HepG2 (cell line): Measurements from ENCODE around the gene TMEM53. TPM values are rescaled to one million over a fixed set of nuclear protein-coding genes. Genes with fewer than 3 reads are reported as not detected.

Source experiments
- ATAC-seq: fragments of 200-7000 bp; cut with Tn5 transposase; 3 replicates; pipeline ENCODE4 v1.9.1; 2020; ENCODE audit warnings: mild to moderate bottlenecking, moderate library complexity
- BruUV-seq: library from RNA; stranded (reverse); fragments of 400-500 nt; replicated peaks from 2 replicates; lab custom pipeline; 2021; lab: Mats Ljungman, UMichigan
- CTCF ChIA-PET: fragments of 300-600 bp; formaldehyde crosslinking; extraction: SDS; loops from one replicate; lab custom pipeline; 2021; ENCODE audit warnings: low total read pairs, inconsistent platforms, low intra/inter-chr PET ratio; lab: Yijun Ruan, JAX
- POLR2A ChIA-PET: fragments of 350-600 bp; sonication (Branson Sonifier 250); formaldehyde crosslinking; loops from one replicate; lab custom pipeline; 2020; ENCODE audit warnings: antibody characterized with exemption, inconsistent platforms; lab: Yijun Ruan, JAX
- DNase-seq: peaks from one replicate; pipeline ENCODE4 v3.0.0-alpha.2; 2015; ENCODE audit warnings: low spot score
- FAIRE-seq: peaks from 3 replicates; lab custom pipeline; 2011; peaks lifted over from hg19 to GRCh38; lab: Jason Lieb, UNC
- H2AFZ ChIP-seq: one replicate; pipeline ENCODE4 v1.6.1; 2011; ENCODE audit warnings: low read length, inconsistent platforms
- H3K27ac ChIP-seq: fragments of 300-600 bp; 3 replicates; pipeline ENCODE4 v1.8.0; 2011; ENCODE audit warnings: mixed run types, mild to moderate bottlenecking, mixed read lengths, low read length, inconsistent platforms; ENCODE audit not compliant: insufficient read depth; ENCODE audit errors: extremely low read length
- H3K27me3 ChIP-seq, 2 experiments: fragments of 200-600 bp in 1 of 2; 2 replicates in 1 of 2; 3 replicates in 1 of 2; pipeline versions ENCODE4 v1.6.0 to v1.8.0; 2011; ENCODE audit warnings: low read length in 2 of 2, mild to moderate bottlenecking in 2 of 2, moderate library complexity in 2 of 2, inconsistent platforms in 1 of 2; ENCODE audit not compliant: insufficient read depth in 2 of 2, control insufficient read depth in 1 of 2
- H3K36me3 ChIP-seq, 2 experiments: fragments of 200-600 bp in 1 of 2; replicated peaks in 1 of 2; 2 replicates in 1 of 2; 3 replicates in 1 of 2; pipeline versions ENCODE4 v1.5.1 to v1.8.0; 2011; ENCODE audit warnings: low read length in 2 of 2, inconsistent platforms in 1 of 2; ENCODE audit not compliant: insufficient read depth in 2 of 2, control insufficient read depth in 1 of 2
- H3K4me1 ChIP-seq: 2 replicates; pipeline ENCODE4 v1.5.1; 2012; ENCODE audit warnings: low read length, inconsistent platforms; ENCODE audit not compliant: insufficient read depth
- H3K4me2 ChIP-seq: 2 replicates; pipeline ENCODE4 v1.6.0; 2011; ENCODE audit warnings: low read depth, low read length, inconsistent platforms
- H3K4me3 ChIP-seq, 3 experiments: fragments of 200-600 bp in 1 of 3; sonication (generic), shearing (Covaris generic) in 1 of 3; replicated peaks in 1 of 3; 2 replicates each; pipeline ENCODE4 v1.5.1; 2011 to 2016; ENCODE audit warnings: low read length in 3 of 3, inconsistent platforms in 2 of 3, low read depth in 2 of 3, mild to moderate bottlenecking in 2 of 3, control low read depth in 1 of 3, mixed read lengths in 1 of 3; ENCODE audit not compliant: insufficient read depth in 1 of 3
- H3K79me2 ChIP-seq: one replicate; pipeline ENCODE4 v1.6.1; 2011; ENCODE audit warnings: low read length, inconsistent platforms; ENCODE audit not compliant: insufficient read depth
- H3K9ac ChIP-seq: 2 replicates; pipeline ENCODE4 v1.6.0; 2011; ENCODE audit warnings: mild to moderate bottlenecking, low read depth, low read length, inconsistent platforms; ENCODE audit not compliant: insufficient read depth
- H3K9me3 ChIP-seq: 2 replicates; pipeline ENCODE4 v1.5.1; 2012; ENCODE audit warnings: mild to moderate bottlenecking, low read length
- H4K20me1 ChIP-seq: 2 replicates; pipeline ENCODE4 v1.6.0; 2011; ENCODE audit warnings: inconsistent platforms, mild to moderate bottlenecking, low read length, moderate library complexity; ENCODE audit not compliant: insufficient read depth
- FOSL2 ChIP-seq: sonication (generic); formaldehyde crosslinking; IDR thresholded peaks from 2 replicates; pipeline ENCODE4 v1.4.0; 2020; ENCODE audit warnings: missing genetic modification reagents
- IKZF4 ChIP-seq: sonication (generic); formaldehyde crosslinking; IDR thresholded peaks from 2 replicates; pipeline ENCODE4 v1.5.1; 2020; ENCODE audit warnings: borderline replicate concordance, mild to moderate bottlenecking, low read depth, missing genetic modification reagents; ENCODE audit errors: not compliant biosample characterization
- IRF9 ChIP-seq: sonication (generic); formaldehyde crosslinking; IDR thresholded peaks from 2 replicates; pipeline ENCODE4 v1.8.0; 2022; ENCODE audit warnings: missing genetic modification reagents, mild to moderate bottlenecking, borderline replicate concordance
- JUNB ChIP-seq: sonication (generic); formaldehyde crosslinking; IDR thresholded peaks from 2 replicates; pipeline ENCODE4 v1.8.0; 2022; ENCODE audit warnings: missing genetic modification reagents, mild to moderate bottlenecking, borderline replicate concordance
- MED8 ChIP-seq: sonication (generic); formaldehyde crosslinking; IDR thresholded peaks from 2 replicates; pipeline ENCODE4 v1.8.1; 2023; ENCODE audit warnings: mild to moderate bottlenecking, missing genetic modification reagents; ENCODE audit not compliant: insufficient replicate concordance
- SRF ChIP-seq: IDR thresholded peaks from 2 replicates; pipeline ENCODE4 v1.6.1; 2011; ENCODE audit warnings: mild to moderate bottlenecking, low read depth, low read length, moderate library complexity
- ZFP36L1 ChIP-seq: sonication (generic); formaldehyde crosslinking; IDR thresholded peaks from 2 replicates; pipeline ENCODE4 v1.8.0; 2022; ENCODE audit warnings: mild to moderate bottlenecking, missing genetic modification reagents, moderate library complexity
- ZNF230 ChIP-seq: sonication (generic); formaldehyde crosslinking; IDR thresholded peaks from 2 replicates; pipeline ENCODE4 v1.4.0; 2020; ENCODE audit warnings: mild to moderate bottlenecking, missing genetic modification reagents
- ZNF232 ChIP-seq: sonication (generic); formaldehyde crosslinking; IDR thresholded peaks from 2 replicates; pipeline ENCODE4 v1.4.0; 2020; ENCODE audit warnings: missing genetic modification reagents, borderline replicate concordance
- ZNF30 ChIP-seq: sonication (generic); formaldehyde crosslinking; IDR thresholded peaks from 2 replicates; pipeline ENCODE4 v1.5.0; 2020; ENCODE audit warnings: mild to moderate bottlenecking, missing genetic modification reagents
- ZNF484 ChIP-seq: sonication (generic); formaldehyde crosslinking; IDR thresholded peaks from 2 replicates; pipeline ENCODE4 v1.5.1; 2020; ENCODE audit warnings: mild to moderate bottlenecking, low read depth, missing genetic modification reagents, borderline replicate concordance
- ZNF670 ChIP-seq: sonication (generic); formaldehyde crosslinking; IDR thresholded peaks from 2 replicates; pipeline ENCODE4 v1.8.0; 2022; ENCODE audit warnings: mild to moderate bottlenecking, missing genetic modification reagents, borderline replicate concordance
- ZNF773 ChIP-seq: sonication (generic); formaldehyde crosslinking; IDR thresholded peaks from 2 replicates; pipeline ENCODE4 v1.4.0; 2020; ENCODE audit warnings: missing genetic modification reagents, borderline replicate concordance
- WGBS: methylation state at CpG from one replicate; pipeline ENCODE4 v1.1.6; 2017; ENCODE audit warnings: low lambda C conversion rate; 5-methylcytosine and 5-hydroxymethylcytosine counted together
- in situ Hi-C: cut with HindIII; loops from 2 replicates; pipeline ENCODE4 v1.10.0; 2017; ENCODE audit warnings: low pct_unique_long_range_greater_than_20kb; ENCODE audit not compliant: extremely low pct_ligation_motif_present
- intact Hi-C: fragments of 100-400 bp; cut with micrococcal nuclease; formaldehyde crosslinking; loops from one replicate; pipeline ENCODE4 v1.10.0; 2022; ENCODE audit not compliant: unreplicated experiment
- polyA plus RNA-seq, 8 experiments: library from polyadenylated mRNA; depleted of rRNA in 3 of 8; stranded (reverse) in 7 of 8; unstranded in 1 of 8; fragments of >200 nt; fragmentation: Illumina TruSeq in 4 of 8; extraction: Trizol in 4 of 8; gene quantifications; 2 replicates each; pipeline versions ENCODE4 v1.2.1 to v1.2.3, GENCODE V29; 2011 to 2016; ENCODE audit warnings: low read depth in 4 of 8, missing spikeins in 1 of 8, mixed read lengths in 1 of 8; ENCODE audit not compliant: insufficient read depth in 1 of 8
- total RNA-seq, 5 experiments: library from RNA; depleted of rRNA; stranded (reverse); fragments of >200 nt; fragmentation: Illumina TruSeq; extraction: Trizol; gene quantifications; 2 replicates each; pipeline ENCODE4 v1.2.3, GENCODE V29; 2016; ENCODE audit warnings: low read depth in 1 of 5
- TF ChIP-seq, protein P1 (sequence below): sonication (generic); IDR thresholded peaks from 2 replicates; pipeline ENCODE4 v1.6.1; 2016; ENCODE audit warnings: low read depth, borderline replicate concordance
- TF ChIP-seq, protein P2 (sequence below): sonication (generic); formaldehyde crosslinking; conservative IDR thresholded peaks from 2 replicates; pipeline ENCODE4 v1.5.0; 2020; ENCODE audit warnings: missing genetic modification reagents

TMEM53 gene
- total and polyA plus RNA-seq, 2 of the 13 experiments (the other 11 are each of a cell fraction or from before 2014, with no cell fraction given): 12.6 to 20.2 TPM

- Histone ChIP-seq H3K27me3 (peaks cover 0 to 11% of the 10 kb centered on the region in 2 experiments; a peak in 1 of 5 replicates), H3K4me3 (no peak overlapping the region), H3K4me2 (0 out of 2 replicates have a peak overlapping the region, but pooled peaks have one; percentile 12), H2AFZ (no peak overlapping the region), H3K9me3 (no peaks in the 10 kb centered on the region), H3K36me3 (no peaks in the 10 kb centered on the region), H3K9ac (no peak overlapping the region), H3K4me1 (peaks cover 33% of the 10 kb centered on the region), H3K79me2 (no peaks in the 10 kb centered on the region), H3K27ac (no peak overlapping the region), H4K20me1 (no peaks in the 10 kb centered on the region)
- ChIA-PET CTCF (no interaction called here), POLR2A (interaction anchor here (1.6 to 2.6 kb wide), 2 partner anchors 9 to 16 kb away, joined by 7 to 23 read pairs; partner anchors contain the start of gene RNU5D-1)
- DNase-seq (no peak), FAIRE-seq (no peak), ATAC-seq (peak; percentile 46; the same call in 2 of the 3 replicates)
- intact Hi-C loops (no loop called here), in situ Hi-C loops (no loop called here)
- 13% methylated on average over 4 of the region's 6 CpGs for WGBS
- TF ChIP-seq IKZF4 (CRISPR knock-in tag) (no peak), ZNF484 (CRISPR knock-in tag) (no peak), IRF9 (CRISPR knock-in tag) (no peak), ZNF232 (CRISPR knock-in tag) (no peak), ZNF773 (CRISPR knock-in tag) (no peak), JUNB (no peak), SRF (no peak), ZFP36L1 (CRISPR knock-in tag) (no peak), ZNF30 (no peak), MED8 (CRISPR knock-in tag) (no peak), ZNF230 (no peak), ZNF670 (CRISPR knock-in tag) (no peak), FOSL2 (CRISPR knock-in tag) (peak; percentile 76)
- TF ChIP-seq, protein P1, sequence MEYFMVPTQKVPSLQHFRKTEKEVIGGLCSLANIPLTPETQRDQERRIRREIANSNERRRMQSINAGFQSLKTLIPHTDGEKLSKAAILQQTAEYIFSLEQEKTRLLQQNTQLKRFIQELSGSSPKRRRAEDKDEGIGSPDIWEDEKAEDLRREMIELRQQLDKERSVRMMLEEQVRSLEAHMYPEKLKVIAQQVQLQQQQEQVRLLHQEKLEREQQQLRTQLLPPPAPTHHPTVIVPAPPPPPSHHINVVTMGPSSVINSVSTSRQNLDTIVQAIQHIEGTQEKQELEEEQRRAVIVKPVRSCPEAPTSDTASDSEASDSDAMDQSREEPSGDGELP: peak; percentile 24; the same call in 1 of the 2 replicates
- TF ChIP-seq, protein P2, sequence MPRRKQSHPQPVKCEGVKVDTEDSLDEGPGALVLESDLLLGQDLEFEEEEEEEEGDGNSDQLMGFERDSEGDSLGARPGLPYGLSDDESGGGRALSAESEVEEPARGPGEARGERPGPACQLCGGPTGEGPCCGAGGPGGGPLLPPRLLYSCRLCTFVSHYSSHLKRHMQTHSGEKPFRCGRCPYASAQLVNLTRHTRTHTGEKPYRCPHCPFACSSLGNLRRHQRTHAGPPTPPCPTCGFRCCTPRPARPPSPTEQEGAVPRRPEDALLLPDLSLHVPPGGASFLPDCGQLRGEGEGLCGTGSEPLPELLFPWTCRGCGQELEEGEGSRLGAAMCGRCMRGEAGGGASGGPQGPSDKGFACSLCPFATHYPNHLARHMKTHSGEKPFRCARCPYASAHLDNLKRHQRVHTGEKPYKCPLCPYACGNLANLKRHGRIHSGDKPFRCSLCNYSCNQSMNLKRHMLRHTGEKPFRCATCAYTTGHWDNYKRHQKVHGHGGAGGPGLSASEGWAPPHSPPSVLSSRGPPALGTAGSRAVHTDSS (CRISPR knock-in tag): no peak
- no TSS peak for BruUV-seq
Measured at GRCh38 chr1:44713321-44713781, 39.1 kb upstream of the TMEM53 start.
